ENCODE data around the gene LRRC49. TPM values are rescaled to one million over a fixed set of nuclear protein-coding genes. Genes with fewer than 3 reads are reported as not detected.

The LRRC49 gene
- total and polyA plus RNA-seq, 10 of the 15 experiments (the other 5 are each of a cell fraction or from before 2014, with no cell fraction given), result 1.4 to 3.7 (median 2.9) TPM

DNA sequence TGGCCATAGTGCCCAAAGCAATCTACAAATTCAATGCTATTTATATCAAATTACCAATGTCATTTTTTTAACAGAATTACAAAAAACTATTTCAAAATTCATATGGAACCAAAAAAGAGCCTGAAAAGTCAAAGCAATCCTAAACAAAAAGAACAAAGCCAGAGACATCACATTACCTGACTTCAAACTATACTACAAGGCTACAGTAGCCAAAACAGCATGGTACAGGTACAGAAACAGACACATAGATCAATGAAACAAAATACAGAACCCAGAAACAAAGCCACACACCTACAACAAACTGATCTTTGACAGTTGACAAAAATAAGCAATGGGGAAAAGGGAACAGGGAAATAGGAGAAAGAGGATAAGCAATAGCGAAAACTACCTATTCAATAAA is 196.1 kb downstream of the LRRC49 start:
- Histone ChIP-seq H4K20me1 (ENCODE audit: control insufficient read depth, insufficient read depth) (no peaks in the 10 kb centered on the region), H3K79me2 (ENCODE audit: control insufficient read depth, insufficient read depth, low read length) (no peaks in the 10 kb centered on the region), H3K4me1 (ENCODE audit: control insufficient read depth, insufficient read depth, low read length) (no peaks in the 10 kb centered on the region), H3K9me3 (replicated peaks; ENCODE audit: control insufficient read depth, insufficient read depth, low read length) (no peaks in the 10 kb centered on the region), H3K27me3 (replicated peaks in 1 of 2; ENCODE audit: control insufficient read depth in 2 of 2, insufficient read depth in 2 of 2, low read length in 1 of 2) (no peaks in the 10 kb centered on the region), H2AFZ (ENCODE audit: control insufficient read depth, low read depth, low read length) (no peak overlapping the region), H3K36me3 (ENCODE audit: control insufficient read depth in 2 of 2, insufficient read depth in 2 of 2, low read length in 1 of 2) (no peaks in the 10 kb centered on the region), H3K4me2 (ENCODE audit: control insufficient read depth, insufficient read depth) (no peak overlapping the region), H3K4me3 (no peak overlapping the region), H3K9ac (ENCODE audit: control insufficient read depth, insufficient read depth, low read length) (no peak overlapping the region), H3K27ac (ENCODE audit: control insufficient read depth, insufficient read depth) (no peak overlapping the region)
- RAD21 ChIA-PET (ENCODE audit: unreplicated experiment), result no interaction called here
- no peak for TF ChIP-seq STAT3 (IDR thresholded peaks at IDR 0.05; ENCODE audit: low read depth, low read length)
- no peak for TF ChIP-seq TCF7 (IDR thresholded peaks at IDR 0.05; ENCODE audit: borderline replicate concordance)
- TF ChIP-seq CHD2 (IDR thresholded peaks at IDR 0.05; ENCODE audit: borderline replicate concordance, low read depth, low read length), result no peak
- no peak for TF ChIP-seq ESRRA (IDR thresholded peaks at IDR 0.05; ENCODE audit: low read length)
- TF ChIP-seq ZBED1 (IDR thresholded peaks at IDR 0.05; ENCODE audit: borderline replicate concordance), result no peak
- no peak for TF ChIP-seq RAD21 (IDR thresholded peaks at IDR 0.05; ENCODE audit: insufficient read depth, low read depth, low read length)
- TF ChIP-seq MEF2A (IDR thresholded peaks at IDR 0.05; ENCODE audit: insufficient read depth, low read depth, low read length), result no peak
- TF ChIP-seq, protein P1, sequence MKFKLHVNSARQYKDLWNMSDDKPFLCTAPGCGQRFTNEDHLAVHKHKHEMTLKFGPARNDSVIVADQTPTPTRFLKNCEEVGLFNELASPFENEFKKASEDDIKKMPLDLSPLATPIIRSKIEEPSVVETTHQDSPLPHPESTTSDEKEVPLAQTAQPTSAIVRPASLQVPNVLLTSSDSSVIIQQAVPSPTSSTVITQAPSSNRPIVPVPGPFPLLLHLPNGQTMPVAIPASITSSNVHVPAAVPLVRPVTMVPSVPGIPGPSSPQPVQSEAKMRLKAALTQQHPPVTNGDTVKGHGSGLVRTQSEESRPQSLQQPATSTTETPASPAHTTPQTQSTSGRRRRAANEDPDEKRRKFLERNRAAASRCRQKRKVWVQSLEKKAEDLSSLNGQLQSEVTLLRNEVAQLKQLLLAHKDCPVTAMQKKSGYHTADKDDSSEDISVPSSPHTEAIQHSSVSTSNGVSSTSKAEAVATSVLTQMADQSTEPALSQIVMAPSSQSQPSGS (IDR thresholded peaks at IDR 0.05; ENCODE audit: low read length), result no peak
- no TSS peak for BruUV-seq (replicated peaks)
- POLR2A ChIA-PET, result no interaction called here
- no peak for DNase-seq (ENCODE audit: low read depth, low spot score)
- no peak for ATAC-seq
- CTCF ChIA-PET, result no interaction called here
- WGBS (ENCODE audit: insufficient coverage, insufficient replicate concordance, low lambda C conversion rate, missing lambda C conversion rate), result 95% methylated on average over 1 of the region's 1 CpG
- SMC1A ChIA-PET (ENCODE audit: uncharacterized antibody, unreplicated experiment), result no interaction called here
- in situ Hi-C loops (cut with MboI), result no loop called here
- FAIRE-seq, result no peak
- intact Hi-C loops (cut with micrococcal nuclease; ENCODE audit: unreplicated experiment), result no loop called here

DNA sequence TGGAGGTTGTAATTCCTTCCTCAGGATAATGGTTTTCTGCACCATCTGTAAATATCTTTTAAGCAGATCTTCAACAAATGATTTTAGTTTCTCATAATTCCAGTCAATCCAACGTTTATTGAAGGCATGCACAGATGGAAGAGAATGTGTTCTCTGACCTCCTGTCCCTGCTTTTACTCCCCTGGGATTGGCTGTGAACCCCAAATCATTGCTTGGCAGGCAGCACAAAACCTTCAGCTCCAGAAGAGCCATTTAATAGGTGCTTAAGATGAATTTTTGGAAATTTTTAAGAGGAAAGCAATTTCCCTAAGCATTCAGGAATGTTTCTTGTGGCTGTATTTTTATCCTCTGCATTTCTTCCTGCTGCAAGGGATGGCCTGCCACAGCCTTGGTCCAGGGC is 197.2 kb downstream of the LRRC49 start:
- ChIA-PET SMC1A (ENCODE audit: uncharacterized antibody, unreplicated experiment) (no interaction called here), CTCF (no interaction called here), POLR2A (no interaction called here), RAD21 (ENCODE audit: unreplicated experiment) (no interaction called here)
- Histone ChIP-seq H3K36me3 (ENCODE audit: control insufficient read depth in 2 of 2, insufficient read depth in 2 of 2, low read length in 1 of 2) (no peaks in the 10 kb centered on the region), H3K4me1 (ENCODE audit: control insufficient read depth, insufficient read depth, low read length) (no peaks in the 10 kb centered on the region), H3K9me3 (replicated peaks; ENCODE audit: control insufficient read depth, insufficient read depth, low read length) (no peaks in the 10 kb centered on the region; the same call in 2 of the 3 replicates), H3K4me2 (ENCODE audit: control insufficient read depth, insufficient read depth) (no peak overlapping the region), H4K20me1 (ENCODE audit: control insufficient read depth, insufficient read depth) (no peaks in the 10 kb centered on the region), H3K4me3 (no peak overlapping the region), H3K79me2 (ENCODE audit: control insufficient read depth, insufficient read depth, low read length) (no peaks in the 10 kb centered on the region), H3K27ac (ENCODE audit: control insufficient read depth, insufficient read depth) (no peak overlapping the region), H3K9ac (ENCODE audit: control insufficient read depth, insufficient read depth, low read length) (no peak overlapping the region), H3K27me3 (replicated peaks in 1 of 2; ENCODE audit: control insufficient read depth in 2 of 2, insufficient read depth in 2 of 2, low read length in 1 of 2) (no peaks in the 10 kb centered on the region), H2AFZ (ENCODE audit: control insufficient read depth, low read depth, low read length) (no peak overlapping the region)
- no peak for DNase-seq (ENCODE audit: low read depth, low spot score)
- in situ Hi-C loops (cut with MboI), result no loop called here
- no TSS peak for BruUV-seq (replicated peaks)
- intact Hi-C loops (cut with micrococcal nuclease; ENCODE audit: unreplicated experiment), result no loop called here
- no peak for ATAC-seq
- WGBS (ENCODE audit: insufficient coverage, insufficient replicate concordance, low lambda C conversion rate, missing lambda C conversion rate), result 0% methylated on average over 1 of the region's 1 CpG
- no peak for FAIRE-seq
- TF ChIP-seq SP1 (IDR thresholded peaks at IDR 0.05; ENCODE audit: low read depth, low read length) (no peak), NFYB (IDR thresholded peaks at IDR 0.05; ENCODE audit: insufficient read depth, low read depth, low read length) (no peak), SUPT20H (IDR thresholded peaks at IDR 0.05; ENCODE audit: borderline replicate concordance, control insufficient read depth, low read depth, low read length) (no peak), IRF4 (IDR thresholded peaks at IDR 0.05; ENCODE audit: low read depth, low read length) (no peak), ETV6 (conservative IDR thresholded peaks at IDR 0.05 in 1 of 2, IDR thresholded peaks at IDR 0.05 in 1 of 2; ENCODE audit: borderline replicate concordance in 1 of 2, low read depth in 1 of 2) (no peak), GABPA (IDR thresholded peaks at IDR 0.05; ENCODE audit: low read depth) (no peak), JUNB (IDR thresholded peaks at IDR 0.05) (no peak), YY1 (IDR thresholded peaks at IDR 0.05; ENCODE audit: low read depth, low read length) (no peak), FOXK2 (IDR thresholded peaks at IDR 0.05) (no peak), FOXM1 (IDR thresholded peaks at IDR 0.05; ENCODE audit: low read depth, low read length) (no peak), TARDBP (IDR thresholded peaks at IDR 0.05; ENCODE audit: borderline replicate concordance) (no peak)
- TF ChIP-seq, protein P1 (IDR thresholded peaks at IDR 0.05; ENCODE audit: low read length), result no peak

Data from GM12878 (cell line).